ENCODE results near the gene DTX2.
"Not testable (repeated sequence)": the region's sequence is repeated elsewhere in the genome, so short reads cannot be mapped to it uniquely, and the experiment has no call there.

The DTX2 gene

DNA sequence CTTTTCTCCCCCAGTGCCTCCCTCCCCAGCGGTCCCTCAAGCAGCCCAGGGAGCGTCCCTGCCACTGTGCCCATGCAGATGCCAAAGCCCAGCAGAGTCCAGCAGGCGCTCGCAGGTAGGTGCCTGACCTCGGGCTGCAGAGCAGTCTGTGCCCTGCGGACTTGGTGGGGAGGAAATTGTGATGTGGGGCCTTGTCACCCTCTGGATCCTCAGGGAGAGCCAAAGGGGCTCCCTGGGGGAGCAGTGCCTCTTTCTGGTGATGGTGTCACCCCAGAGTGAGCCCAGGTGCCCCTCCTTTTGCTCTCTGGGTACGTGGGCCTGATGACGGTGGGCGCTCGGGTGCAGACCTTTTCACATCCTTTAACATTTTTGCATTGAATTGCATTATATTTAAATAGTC is 30.6 kb downstream of the DTX2 start:
- DNase-seq (ENCODE audit: low read depth), result not testable (repeated sequence)

DNA sequence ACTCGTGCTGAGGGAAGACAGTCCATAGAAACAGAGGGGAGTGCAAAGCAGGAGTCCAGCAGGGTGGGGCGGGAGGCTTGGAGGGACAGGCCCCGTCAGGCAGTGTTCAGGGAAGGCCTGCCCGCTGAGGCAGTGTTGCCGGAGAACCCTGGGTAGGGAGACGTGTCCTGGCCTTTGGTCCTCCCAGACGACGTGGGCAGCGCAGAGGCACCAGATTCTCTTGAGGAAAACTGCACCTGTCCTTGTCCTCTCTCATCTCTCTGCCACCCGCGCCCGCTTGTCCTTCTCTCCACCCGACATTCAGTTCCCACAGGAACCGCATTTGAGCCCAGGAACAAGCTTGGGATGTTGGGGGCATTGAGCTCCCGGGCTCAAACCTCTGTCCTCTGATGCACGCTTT is 34.2 kb downstream of the DTX2 start:
- DNase-seq (ENCODE audit: low read depth), result not testable (repeated sequence)

DNA sequence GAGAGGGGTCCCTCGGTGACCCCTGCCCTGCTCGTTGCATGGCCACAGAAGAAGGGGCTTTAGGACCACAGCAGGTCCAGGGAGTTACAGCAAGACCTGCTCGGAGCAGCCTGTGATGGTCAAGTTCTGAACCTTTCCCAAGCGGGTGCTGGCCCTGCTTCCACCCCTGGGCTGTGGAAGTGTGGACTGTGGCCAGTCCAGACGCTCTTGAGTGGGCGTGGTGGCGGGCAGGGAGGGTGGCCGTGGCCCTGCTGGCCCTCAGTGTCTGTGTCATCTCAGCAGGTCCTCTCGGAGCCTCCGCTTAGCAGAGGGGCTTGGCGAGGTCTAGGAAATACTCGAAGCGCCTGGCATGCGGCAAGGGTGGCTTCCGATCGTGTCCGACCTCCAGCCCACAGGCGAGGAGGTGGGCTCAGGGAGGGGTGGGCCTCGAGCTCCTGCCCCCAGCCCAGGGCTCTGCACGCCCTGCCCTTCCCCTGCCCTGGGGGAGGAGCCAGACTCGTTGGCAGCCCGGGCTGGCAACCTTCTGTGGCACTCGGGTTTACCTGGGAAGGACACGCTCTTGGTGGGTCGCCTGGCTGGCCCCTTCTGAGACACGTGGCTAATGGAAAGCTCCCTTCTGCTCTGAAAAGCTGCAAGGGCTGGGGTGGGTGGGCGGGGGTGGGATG is 36.5 kb downstream of the DTX2 start:
- DNase-seq (ENCODE audit: low read depth), result not testable (repeated sequence)

DNA sequence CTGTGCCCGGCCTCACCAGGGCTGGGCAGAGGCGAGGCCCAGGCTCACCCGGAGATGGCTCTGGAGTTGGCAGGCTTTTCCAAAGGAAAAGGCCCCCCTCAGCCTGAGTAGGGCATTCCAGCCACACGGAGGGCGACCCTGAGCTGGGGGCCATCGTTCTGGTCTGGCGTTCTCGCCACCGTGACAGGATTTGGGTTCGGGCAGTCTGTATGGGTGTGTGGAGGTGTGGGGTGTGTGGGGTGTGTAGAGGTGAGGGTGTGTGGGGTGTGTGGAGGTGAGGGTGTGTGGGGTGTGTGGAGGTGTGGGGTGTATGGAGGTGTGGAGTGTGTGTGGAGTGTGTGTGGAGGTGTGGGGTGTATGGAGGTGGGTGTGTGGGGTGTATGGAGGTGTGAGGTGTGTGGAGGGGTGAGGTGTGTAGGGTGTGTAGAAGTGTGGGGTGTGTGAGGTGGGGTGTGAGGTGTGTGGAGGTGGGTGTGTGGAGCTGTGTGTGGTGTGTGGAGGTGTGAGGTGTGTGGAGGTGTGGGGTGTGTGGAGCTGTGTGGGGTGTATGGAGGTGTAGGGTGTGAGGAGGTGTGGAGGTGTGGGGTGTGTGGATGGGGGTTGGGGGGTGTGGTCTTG is 37.2 kb downstream of the DTX2 start:
- not testable (repeated sequence) for DNase-seq (ENCODE audit: low read depth)

DNA sequence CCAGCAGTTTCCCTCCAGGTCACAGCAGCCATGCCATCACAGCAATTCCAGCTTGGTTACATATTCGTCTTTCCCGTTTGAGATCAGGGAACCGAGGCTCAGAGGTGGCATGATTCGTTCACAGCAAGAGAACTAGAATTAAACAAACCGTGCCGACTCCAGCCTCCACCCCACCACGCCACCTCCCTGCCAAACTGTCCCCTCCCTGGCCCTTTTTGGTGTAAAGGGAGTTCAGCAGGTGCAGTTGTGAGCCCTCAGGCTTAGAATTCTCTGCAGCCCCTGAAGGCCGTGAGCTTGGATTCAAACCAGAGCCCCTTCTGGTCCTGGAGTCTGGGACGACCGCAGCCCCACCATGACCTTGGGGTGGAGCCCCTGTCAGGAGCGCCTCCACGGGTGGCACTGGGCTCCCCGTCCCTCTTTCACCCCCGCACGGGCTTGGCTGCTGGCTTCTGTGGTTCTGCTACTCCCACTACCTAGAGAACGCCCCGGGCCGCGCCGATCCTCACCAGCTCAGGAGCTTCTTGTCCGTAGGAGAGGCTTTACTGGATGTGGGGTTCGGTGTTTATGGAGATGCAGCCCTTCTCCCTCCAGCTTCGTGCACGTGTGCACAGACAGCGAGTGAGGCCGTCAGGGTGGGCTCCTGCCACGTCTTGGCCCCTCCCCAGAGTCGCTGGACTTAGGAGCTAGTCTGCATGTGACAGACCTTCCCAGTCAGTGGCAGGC is 37.9 kb downstream of the DTX2 start:
- not testable (repeated sequence) for DNase-seq (ENCODE audit: low read depth)

DNA sequence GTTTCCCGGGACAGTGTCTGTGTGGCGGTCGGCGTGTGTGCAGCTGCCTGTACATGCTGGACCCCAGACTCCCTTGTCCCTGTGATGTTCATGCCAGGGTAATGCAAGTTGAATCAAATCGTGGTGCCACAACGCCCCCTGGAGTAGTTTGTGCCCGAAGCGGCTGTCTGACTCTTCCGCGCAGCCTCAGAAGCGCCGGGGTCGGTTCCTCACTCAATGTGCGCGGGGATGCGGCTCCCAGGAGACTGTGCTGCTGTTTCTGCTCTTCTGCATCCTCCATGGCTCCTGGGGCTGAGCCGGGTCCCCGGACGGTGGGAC is 38.4 kb downstream of the DTX2 start:
- not testable (repeated sequence) for DNase-seq (ENCODE audit: low read depth)

DNA sequence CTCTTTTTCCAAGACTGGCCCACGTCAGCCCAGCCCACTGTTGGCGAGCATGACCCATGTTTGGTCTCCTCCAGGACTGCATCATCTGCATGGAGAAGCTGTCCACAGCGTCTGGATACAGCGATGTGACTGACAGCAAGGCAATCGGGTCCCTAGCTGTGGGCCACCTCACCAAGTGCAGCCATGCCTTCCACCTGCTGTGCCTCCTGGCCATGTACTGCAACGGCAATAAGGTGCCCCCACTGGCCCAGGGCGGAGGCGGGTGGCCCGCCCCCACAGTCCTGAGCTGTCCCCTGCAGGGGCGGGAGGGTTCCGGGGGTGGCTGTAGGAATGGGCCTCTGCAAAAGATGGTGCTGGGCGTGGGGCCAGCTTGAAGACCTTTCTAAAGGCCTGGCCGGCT is 40.7 kb downstream of the DTX2 start:
- DNase-seq (ENCODE audit: low read depth), result not testable (repeated sequence)

DNA sequence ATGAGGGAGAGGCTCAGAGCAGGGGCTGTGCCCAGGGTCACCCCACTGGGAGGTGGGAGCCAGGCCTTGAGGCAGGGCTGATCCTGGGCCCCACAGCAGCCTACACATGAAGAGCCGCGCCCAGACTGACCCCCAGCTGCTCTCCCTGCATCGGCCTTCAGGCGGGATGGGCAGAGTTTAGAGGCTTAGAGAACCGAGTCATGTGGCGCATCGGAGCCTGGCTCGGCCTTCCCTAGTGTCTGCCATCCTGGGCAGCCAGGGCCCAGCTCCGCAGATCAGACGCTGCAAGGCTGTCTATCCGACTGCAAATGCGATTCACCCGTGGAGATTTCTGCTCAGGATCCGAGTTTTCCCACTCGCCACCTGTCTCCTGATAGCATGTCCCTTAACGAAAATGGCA is 41.3 kb downstream of the DTX2 start:
- not testable (repeated sequence) for DNase-seq (ENCODE audit: low read depth)

DNA sequence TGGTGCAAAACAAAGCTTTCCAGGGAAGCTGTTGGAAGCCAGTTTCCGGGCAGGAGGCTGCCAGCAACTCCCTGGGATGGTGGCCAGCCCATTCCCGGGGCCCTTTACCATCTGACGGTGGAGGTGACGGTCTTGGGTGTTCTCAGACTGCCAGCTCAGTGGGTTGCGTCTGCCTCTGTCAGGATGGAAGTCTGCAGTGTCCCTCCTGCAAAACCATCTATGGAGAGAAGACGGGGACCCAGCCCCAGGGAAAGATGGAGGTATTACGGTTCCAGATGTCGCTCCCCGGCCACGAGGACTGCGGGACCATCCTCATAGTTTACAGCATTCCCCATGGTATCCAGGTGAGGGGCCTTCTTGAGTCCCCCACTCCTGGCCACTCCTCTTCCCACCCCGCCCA is 41.7 kb downstream of the DTX2 start:
- DNase-seq (ENCODE audit: low read depth), result not testable (repeated sequence)

DNA sequence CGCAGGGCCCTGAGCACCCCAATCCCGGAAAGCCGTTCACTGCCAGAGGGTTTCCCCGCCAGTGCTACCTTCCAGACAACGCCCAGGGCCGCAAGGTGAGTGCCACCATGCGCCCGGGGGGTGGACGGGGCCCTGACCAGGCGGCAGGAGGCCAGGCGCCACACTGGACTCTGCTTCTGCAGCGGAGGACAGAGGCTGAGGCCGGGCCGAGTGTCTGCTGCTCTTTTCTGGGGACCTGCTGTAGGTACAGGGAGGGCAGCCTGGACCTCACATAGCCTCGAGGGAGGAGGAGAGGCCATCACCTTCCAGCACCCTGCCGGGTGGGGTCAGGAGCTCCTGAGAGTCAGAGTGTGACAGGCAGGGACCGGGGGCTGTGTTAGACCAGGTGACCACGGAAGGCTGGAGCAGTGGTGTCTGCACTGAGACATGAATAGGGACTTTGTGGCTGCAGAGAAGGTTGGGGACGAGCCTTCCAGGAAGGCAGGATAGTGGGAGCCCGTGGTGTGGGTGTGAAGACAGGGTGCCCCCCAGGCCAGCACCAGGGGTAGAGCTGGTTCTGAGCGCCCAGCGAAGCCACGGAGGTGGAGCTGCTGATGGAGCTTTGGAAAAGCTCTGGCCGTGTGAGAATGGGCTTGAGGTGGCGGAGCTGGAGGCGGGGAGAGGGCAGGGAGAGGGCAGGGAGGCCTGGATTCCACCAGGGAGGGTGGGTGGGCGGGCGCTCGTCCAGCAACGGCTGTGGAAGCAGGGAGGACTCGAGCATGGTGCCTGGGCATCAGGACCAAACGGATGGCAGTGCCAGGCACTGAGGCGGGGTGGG is 43.0 kb downstream of the DTX2 start:
- DNase-seq (ENCODE audit: low read depth), result not testable (repeated sequence)

DNA sequence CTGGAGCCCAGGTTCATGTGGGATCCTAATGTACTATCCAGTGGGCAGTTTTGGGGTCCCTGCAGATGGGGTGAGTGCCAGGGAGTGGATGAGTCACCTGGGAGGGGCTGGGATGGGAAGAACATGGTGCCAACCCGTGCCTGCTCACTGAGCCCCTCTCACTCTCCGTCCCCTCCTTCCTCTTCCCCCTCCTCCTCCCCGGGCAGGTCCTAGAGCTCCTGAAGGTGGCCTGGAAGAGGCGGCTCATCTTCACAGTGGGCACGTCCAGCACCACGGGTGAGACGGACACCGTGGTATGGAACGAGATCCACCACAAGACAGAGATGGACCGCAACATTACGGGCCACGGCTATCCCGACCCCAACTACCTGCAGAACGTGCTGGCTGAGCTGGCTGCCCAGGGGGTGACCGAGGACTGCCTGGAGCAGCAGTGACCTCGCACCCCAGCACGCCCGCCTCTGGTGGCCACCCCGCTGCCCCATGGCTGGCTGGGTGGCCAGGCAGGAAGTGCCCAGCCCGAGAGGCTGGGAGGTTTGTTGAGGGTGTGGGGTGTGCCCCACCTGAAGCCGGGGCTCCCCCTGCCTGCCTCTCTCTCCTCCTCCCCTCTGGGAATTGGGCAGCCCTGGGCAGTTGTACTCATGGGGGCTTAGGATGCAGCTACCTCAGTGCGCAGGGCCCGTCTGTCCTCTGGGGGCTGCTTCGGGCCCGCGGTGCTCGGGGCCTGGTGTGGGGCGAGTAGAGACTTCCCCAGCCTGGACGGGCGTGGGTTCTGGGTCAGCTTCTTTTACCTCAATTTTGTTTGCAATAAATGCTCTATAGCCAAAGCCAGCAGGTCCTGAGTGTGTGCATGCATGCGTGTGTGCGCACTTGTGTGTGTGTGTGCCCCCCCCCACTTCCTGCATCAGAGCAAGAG is 43.9 kb downstream of the DTX2 start:
- DNase-seq (ENCODE audit: low read depth), result no peak

DNA sequence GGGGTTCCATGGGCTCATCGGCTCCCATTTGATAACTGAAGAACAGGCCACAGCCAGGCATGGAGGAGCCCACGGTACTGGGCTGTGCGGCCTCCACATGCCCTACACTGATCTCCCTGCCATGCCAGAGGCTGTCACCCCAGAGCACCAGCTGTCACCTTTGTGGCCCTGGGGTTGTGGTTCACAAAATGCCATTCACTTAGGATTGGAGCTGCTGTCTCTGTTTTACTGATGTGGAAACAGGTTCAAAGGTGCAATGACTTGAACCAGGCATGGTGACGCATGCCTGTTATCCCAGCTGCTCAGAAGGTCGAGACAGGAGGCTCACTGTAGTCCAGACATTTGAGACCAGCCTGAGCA is 44.6 kb downstream of the DTX2 start:
- DNase-seq (ENCODE audit: low read depth), result no peak

DNA sequence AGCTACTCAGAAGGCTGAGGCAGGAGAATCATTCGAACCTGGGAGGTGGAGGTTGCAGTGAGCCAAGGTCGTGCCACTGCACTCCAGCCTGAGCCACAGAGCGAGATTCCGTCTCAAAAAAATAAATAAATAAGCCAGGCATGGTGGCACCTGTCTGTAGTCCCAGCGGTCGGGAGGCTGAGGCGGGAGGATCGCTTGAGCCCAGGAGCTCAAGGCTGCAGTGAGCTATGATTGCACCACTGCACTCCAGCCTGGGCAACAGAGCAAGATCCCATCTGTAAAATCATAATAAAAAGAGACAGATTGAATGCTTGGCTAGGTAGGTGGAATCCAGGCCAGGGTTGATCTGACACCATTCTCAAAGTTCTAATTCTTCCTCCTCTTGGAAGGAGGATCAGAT is 45.1 kb downstream of the DTX2 start:
- DNase-seq (ENCODE audit: low read depth), result not testable (repeated sequence)

DNA sequence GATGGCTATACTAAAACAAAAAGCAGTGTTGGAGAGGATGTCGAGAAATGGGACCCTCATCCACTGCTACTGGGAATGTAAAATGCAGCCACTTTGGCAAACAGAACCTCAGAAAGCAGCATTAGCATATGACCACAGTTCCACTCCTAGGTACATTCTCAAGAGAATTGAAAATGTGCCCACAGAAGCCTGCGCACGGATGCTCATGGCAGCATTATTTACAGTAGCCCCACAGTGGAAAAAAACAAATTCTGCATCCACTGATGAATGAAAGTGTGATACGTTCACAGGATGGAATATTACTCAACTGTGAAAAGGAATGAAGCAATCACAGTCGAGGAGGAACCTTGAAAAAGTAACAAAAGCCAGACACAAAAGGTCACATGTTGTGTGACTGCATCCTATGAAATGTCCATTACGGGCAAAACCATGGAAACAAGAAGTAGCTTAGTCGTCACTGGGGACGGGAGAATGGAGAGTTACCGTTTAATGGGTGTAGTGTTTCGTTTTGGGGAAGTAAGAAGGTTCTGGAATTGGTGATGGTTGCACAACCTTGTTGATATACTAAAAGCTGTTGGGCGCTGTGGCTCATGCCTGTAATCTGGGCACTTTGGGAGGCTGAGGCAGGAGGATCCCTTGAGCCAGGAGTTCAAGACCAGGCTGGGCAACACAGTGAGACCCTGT is 46.4 kb downstream of the DTX2 start:
- DNase-seq (ENCODE audit: low read depth), result no peak

DNA sequence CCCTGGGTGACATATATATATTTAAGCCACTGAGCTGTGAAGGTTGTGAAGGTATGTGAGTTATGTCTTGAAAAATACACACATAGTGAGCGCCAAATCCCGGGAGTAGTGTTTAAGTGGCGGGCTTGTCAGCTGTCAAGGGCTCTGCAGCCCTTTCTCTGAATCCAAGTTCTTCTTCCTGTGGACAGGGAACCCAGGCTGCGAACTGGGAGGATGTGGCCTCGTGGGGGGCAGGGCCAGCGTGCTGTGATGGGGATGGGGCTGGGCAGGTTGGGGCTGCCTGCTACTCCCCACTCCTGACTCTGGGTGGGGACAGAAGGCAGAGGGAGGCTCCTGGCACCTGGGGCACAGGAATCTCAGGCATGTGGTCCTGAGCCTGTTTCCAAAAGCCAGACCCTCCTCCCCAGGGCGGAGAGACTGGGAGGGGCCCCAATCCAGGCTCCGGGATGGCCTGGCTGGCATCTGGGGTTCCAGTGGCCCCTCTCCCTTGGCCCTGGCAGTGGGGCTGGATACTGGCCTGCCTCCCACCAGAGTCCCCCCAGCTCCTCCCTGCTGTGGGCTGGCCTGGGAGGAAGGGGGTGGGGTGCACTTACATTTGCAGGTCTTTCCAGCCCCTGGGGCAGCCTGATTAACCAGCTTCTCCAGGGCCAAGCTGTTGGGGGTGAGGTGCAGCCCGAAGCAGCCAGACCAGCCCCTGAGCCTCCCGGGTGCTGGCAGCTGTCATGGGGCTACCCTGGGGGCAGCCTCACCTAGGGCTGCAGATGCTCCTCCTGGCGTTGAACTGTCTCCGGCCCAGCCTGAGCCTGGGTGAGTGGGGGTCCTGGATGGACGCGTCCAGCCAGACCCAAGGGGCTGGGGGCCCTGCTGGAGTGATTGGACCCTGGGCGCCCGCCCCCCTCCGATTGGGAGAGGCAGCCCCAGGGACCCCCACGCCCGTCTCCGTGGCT is 48.7 kb downstream of the DTX2 start, which contains the start of gene UPK3B:
Gene UPK3B (plus strand): TSS at position 622 of the 947 bp plus-strand sequence. CDS start 101 bp downstream, at position 723.
- no peak for DNase-seq (ENCODE audit: low read depth)

DNA sequence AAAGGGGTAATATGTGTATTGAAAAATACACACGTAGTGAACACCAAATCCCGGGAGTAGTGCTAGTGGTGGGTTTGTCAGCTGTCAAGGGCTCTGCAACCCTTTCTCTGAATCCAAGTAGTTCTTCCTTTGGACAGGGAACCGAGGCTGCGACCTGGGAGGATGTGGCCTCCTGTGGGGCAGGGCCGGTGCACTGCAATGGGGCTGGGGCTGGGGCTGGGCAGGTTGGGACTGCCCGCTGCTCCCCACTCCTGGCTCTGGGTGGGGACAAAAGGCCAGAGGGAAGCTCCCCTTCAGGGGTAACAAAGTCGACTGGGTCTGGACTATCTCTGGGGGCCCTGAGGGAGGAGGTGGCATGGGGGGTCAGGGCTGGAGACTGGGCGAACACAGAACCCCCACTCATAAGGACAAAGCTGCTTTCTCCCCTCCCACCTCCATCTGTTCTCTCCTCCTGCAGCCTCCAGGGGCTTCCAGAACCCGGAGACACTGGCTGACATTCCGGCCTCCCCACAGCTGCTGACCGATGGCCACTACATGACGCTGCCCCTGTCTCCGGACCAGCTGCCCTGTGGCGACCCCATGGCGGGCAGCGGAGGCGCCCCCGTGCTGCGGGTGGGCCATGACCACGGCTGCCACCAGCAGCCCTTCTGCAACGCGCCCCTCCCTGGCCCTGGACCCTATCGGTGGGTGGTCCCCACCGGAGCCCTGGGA is 49.8 kb downstream of the DTX2 start:
- not testable (repeated sequence) for DNase-seq (ENCODE audit: low read depth)

DNA sequence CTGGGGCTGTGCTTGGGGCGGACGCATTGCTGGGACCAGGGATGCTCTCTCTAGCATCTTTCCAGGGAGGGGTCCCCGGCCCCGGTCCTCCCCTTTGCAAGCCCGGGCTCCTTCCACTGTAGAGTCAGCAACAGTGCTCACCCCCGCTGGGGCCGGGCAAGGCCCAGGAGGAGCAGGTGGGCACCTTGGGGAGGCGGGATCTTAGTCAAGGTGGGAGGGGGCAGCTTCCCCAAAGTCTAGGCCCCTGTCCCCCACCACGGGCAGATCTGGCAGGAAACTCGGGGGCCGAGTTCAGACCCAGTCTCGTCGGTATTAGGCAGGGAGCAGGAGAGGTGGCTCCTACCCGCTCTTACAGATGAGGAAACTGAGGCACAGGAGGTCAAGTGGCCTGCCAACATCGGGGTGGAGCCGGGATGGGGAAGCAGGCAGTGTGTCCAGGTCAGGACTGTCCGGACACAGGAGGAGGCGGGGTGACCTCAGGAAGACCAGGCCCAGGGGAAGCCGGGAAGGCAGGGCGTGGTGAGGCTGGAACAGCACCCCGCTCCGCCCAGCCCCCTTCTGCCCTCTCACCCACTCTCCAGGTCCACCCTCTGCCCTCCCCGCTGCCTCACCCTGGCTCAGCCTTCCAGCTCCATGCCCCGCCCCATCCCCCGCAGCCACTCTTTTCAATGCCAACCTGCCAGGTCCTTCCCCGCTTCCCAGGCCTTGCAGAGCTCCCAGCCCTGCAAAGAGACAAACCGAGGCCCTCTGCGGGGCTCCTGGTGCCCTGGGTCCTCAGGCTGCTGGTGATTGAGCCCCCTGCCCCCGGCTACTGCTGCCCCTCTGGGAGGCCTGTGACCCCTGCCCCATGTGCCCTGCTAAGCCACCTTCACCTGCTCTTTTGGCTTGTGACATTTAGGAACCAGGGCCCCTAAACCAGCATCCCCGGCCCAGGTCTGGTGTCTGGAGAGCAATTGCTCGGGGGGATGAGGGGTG is 50.7 kb downstream of the DTX2 start:
- DNase-seq (ENCODE audit: low read depth), result not testable (repeated sequence)
